HepG2 (cell line): ENCODE data around the gene CACNA2D3. TPM values are rescaled to one million over a fixed set of nuclear protein-coding genes. Genes with fewer than 3 reads are reported as not detected.

Experiments used
- ATAC-seq: fragments of 200-7000 bp; cut with Tn5 transposase; 3 replicates; pipeline ENCODE4 v1.9.1; 2020; ENCODE audit warnings: mild to moderate bottlenecking, moderate library complexity
- BruUV-seq: library from RNA; stranded (reverse); fragments of 400-500 nt; replicated peaks from 2 replicates; lab custom pipeline; 2021; lab: Mats Ljungman, UMichigan
- CTCF ChIA-PET: fragments of 300-600 bp; formaldehyde crosslinking; extraction: SDS; loops from one replicate; lab custom pipeline; 2021; ENCODE audit warnings: low total read pairs, inconsistent platforms, low intra/inter-chr PET ratio; lab: Yijun Ruan, JAX
- POLR2A ChIA-PET: fragments of 350-600 bp; sonication (Branson Sonifier 250); formaldehyde crosslinking; loops from one replicate; lab custom pipeline; 2020; ENCODE audit warnings: antibody characterized with exemption, inconsistent platforms; lab: Yijun Ruan, JAX
- DNase-seq: peaks from one replicate; pipeline ENCODE4 v3.0.0-alpha.2; 2015; ENCODE audit warnings: low spot score
- FAIRE-seq: peaks from 3 replicates; lab custom pipeline; 2011; peaks lifted over from hg19 to GRCh38; lab: Jason Lieb, UNC
- H2AFZ ChIP-seq: one replicate; pipeline ENCODE4 v1.6.1; 2011; ENCODE audit warnings: low read length, inconsistent platforms
- H3K27ac ChIP-seq: fragments of 300-600 bp; 3 replicates; pipeline ENCODE4 v1.8.0; 2011; ENCODE audit warnings: mixed run types, mild to moderate bottlenecking, mixed read lengths, low read length, inconsistent platforms; ENCODE audit not compliant: insufficient read depth; ENCODE audit errors: extremely low read length
- H3K27me3 ChIP-seq, 2 experiments: fragments of 200-600 bp in 1 of 2; 2 replicates in 1 of 2; 3 replicates in 1 of 2; pipeline versions ENCODE4 v1.6.0 to v1.8.0; 2011; ENCODE audit warnings: low read length in 2 of 2, mild to moderate bottlenecking in 2 of 2, moderate library complexity in 2 of 2, inconsistent platforms in 1 of 2; ENCODE audit not compliant: insufficient read depth in 2 of 2, control insufficient read depth in 1 of 2
- H3K36me3 ChIP-seq, 2 experiments: fragments of 200-600 bp in 1 of 2; replicated peaks in 1 of 2; 2 replicates in 1 of 2; 3 replicates in 1 of 2; pipeline versions ENCODE4 v1.5.1 to v1.8.0; 2011; ENCODE audit warnings: low read length in 2 of 2, inconsistent platforms in 1 of 2; ENCODE audit not compliant: insufficient read depth in 2 of 2, control insufficient read depth in 1 of 2
- H3K4me1 ChIP-seq: 2 replicates; pipeline ENCODE4 v1.5.1; 2012; ENCODE audit warnings: low read length, inconsistent platforms; ENCODE audit not compliant: insufficient read depth
- H3K4me2 ChIP-seq: 2 replicates; pipeline ENCODE4 v1.6.0; 2011; ENCODE audit warnings: low read depth, low read length, inconsistent platforms
- H3K4me3 ChIP-seq, 3 experiments: fragments of 200-600 bp in 1 of 3; sonication (generic), shearing (Covaris generic) in 1 of 3; replicated peaks in 1 of 3; 2 replicates each; pipeline ENCODE4 v1.5.1; 2011 to 2016; ENCODE audit warnings: low read length in 3 of 3, inconsistent platforms in 2 of 3, low read depth in 2 of 3, mild to moderate bottlenecking in 2 of 3, control low read depth in 1 of 3, mixed read lengths in 1 of 3; ENCODE audit not compliant: insufficient read depth in 1 of 3
- H3K79me2 ChIP-seq: one replicate; pipeline ENCODE4 v1.6.1; 2011; ENCODE audit warnings: low read length, inconsistent platforms; ENCODE audit not compliant: insufficient read depth
- H3K9ac ChIP-seq: 2 replicates; pipeline ENCODE4 v1.6.0; 2011; ENCODE audit warnings: mild to moderate bottlenecking, low read depth, low read length, inconsistent platforms; ENCODE audit not compliant: insufficient read depth
- H3K9me3 ChIP-seq: 2 replicates; pipeline ENCODE4 v1.5.1; 2012; ENCODE audit warnings: mild to moderate bottlenecking, low read length
- H4K20me1 ChIP-seq: 2 replicates; pipeline ENCODE4 v1.6.0; 2011; ENCODE audit warnings: inconsistent platforms, mild to moderate bottlenecking, low read length, moderate library complexity; ENCODE audit not compliant: insufficient read depth
- GATAD1 ChIP-seq: IDR thresholded peaks from 2 replicates; pipeline ENCODE4 v1.6.1; 2016; ENCODE audit warnings: missing genetic modification reagents, missing compliant biosample characterization
- GTF3A ChIP-seq: sonication (generic); formaldehyde crosslinking; conservative IDR thresholded peaks from 2 replicates; pipeline ENCODE4 v1.4.0; 2020; ENCODE audit warnings: mild to moderate bottlenecking, missing genetic modification reagents
- MAFG ChIP-seq: sonication (generic); formaldehyde crosslinking; IDR thresholded peaks from 2 replicates; pipeline ENCODE4 v1.5.1; 2020; ENCODE audit warnings: mild to moderate bottlenecking, missing genetic modification reagents
- MYNN ChIP-seq: sonication (generic); formaldehyde crosslinking; IDR thresholded peaks from 2 replicates; pipeline ENCODE4 v1.4.0; 2020; ENCODE audit warnings: mild to moderate bottlenecking, low read depth, missing genetic modification reagents
- NFKBIZ ChIP-seq: IDR thresholded peaks from 2 replicates; pipeline ENCODE4 v1.6.1; 2018; ENCODE audit warnings: missing genetic modification reagents, missing compliant biosample characterization
- SP1 ChIP-seq, 2 experiments: fragments of 450-650 bp in 1 of 2; sonication (generic) in 1 of 2; formaldehyde crosslinking in 1 of 2; IDR thresholded peaks; 2 replicates each; pipeline versions ENCODE4 v1.4.0 to v1.6.1; 2016 to 2020; ENCODE audit warnings: missing genetic modification reagents in 1 of 2
- SP140L ChIP-seq: sonication (generic); formaldehyde crosslinking; IDR thresholded peaks from 2 replicates; pipeline ENCODE4 v1.4.0; 2020; ENCODE audit warnings: missing genetic modification reagents, borderline replicate concordance
- ZNF224 ChIP-seq: sonication (generic); formaldehyde crosslinking; IDR thresholded peaks from 2 replicates; pipeline ENCODE4 v1.5.0; 2020; ENCODE audit warnings: mild to moderate bottlenecking, missing genetic modification reagents
- ZNF256 ChIP-seq: sonication (generic); formaldehyde crosslinking; conservative IDR thresholded peaks from 2 replicates; pipeline ENCODE4 v1.4.0; 2020; ENCODE audit warnings: missing genetic modification reagents
- ZNF343 ChIP-seq: sonication (generic); formaldehyde crosslinking; IDR thresholded peaks from 2 replicates; pipeline ENCODE4 v1.4.0; 2020; ENCODE audit warnings: mild to moderate bottlenecking, missing genetic modification reagents
- ZNF619 ChIP-seq: sonication (generic); formaldehyde crosslinking; IDR thresholded peaks from 2 replicates; pipeline ENCODE4 v1.4.0; 2020; ENCODE audit warnings: mild to moderate bottlenecking, missing genetic modification reagents
- ZNF747 ChIP-seq: sonication (generic); formaldehyde crosslinking; IDR thresholded peaks from 2 replicates; pipeline ENCODE4 v1.8.1; 2023; ENCODE audit warnings: missing genetic modification reagents, mild to moderate bottlenecking, borderline replicate concordance
- ZNF878 ChIP-seq: sonication (generic); formaldehyde crosslinking; IDR thresholded peaks from 2 replicates; pipeline ENCODE4 v1.8.1; 2023; ENCODE audit warnings: mild to moderate bottlenecking, missing genetic modification reagents, moderate library complexity
- ZSCAN20 ChIP-seq: sonication (generic); formaldehyde crosslinking; IDR thresholded peaks from 2 replicates; pipeline ENCODE4 v1.4.0; 2020; ENCODE audit warnings: missing genetic modification reagents, mild to moderate bottlenecking, borderline replicate concordance
- WGBS: methylation state at CpG from one replicate; pipeline ENCODE4 v1.1.6; 2017; ENCODE audit warnings: low lambda C conversion rate; 5-methylcytosine and 5-hydroxymethylcytosine counted together
- in situ Hi-C: cut with HindIII; loops from 2 replicates; pipeline ENCODE4 v1.10.0; 2017; ENCODE audit warnings: low pct_unique_long_range_greater_than_20kb; ENCODE audit not compliant: extremely low pct_ligation_motif_present
- intact Hi-C: fragments of 100-400 bp; cut with micrococcal nuclease; formaldehyde crosslinking; loops from one replicate; pipeline ENCODE4 v1.10.0; 2022; ENCODE audit not compliant: unreplicated experiment
- polyA plus RNA-seq, 8 experiments: library from polyadenylated mRNA; depleted of rRNA in 3 of 8; stranded (reverse) in 7 of 8; unstranded in 1 of 8; fragments of >200 nt; fragmentation: Illumina TruSeq in 4 of 8; extraction: Trizol in 4 of 8; gene quantifications; 2 replicates each; pipeline versions ENCODE4 v1.2.1 to v1.2.3, GENCODE V29; 2011 to 2016; ENCODE audit warnings: low read depth in 4 of 8, missing spikeins in 1 of 8, mixed read lengths in 1 of 8; ENCODE audit not compliant: insufficient read depth in 1 of 8
- total RNA-seq, 5 experiments: library from RNA; depleted of rRNA; stranded (reverse); fragments of >200 nt; fragmentation: Illumina TruSeq; extraction: Trizol; gene quantifications; 2 replicates each; pipeline ENCODE4 v1.2.3, GENCODE V29; 2016; ENCODE audit warnings: low read depth in 1 of 5
- TF ChIP-seq, protein P1 (sequence below): sonication (generic); formaldehyde crosslinking; IDR thresholded peaks from 2 replicates; pipeline ENCODE4 v1.8.1; 2023; ENCODE audit warnings: mild to moderate bottlenecking, missing genetic modification reagents
- TF ChIP-seq, protein P2 (sequence below): sonication (generic); formaldehyde crosslinking; IDR thresholded peaks from 2 replicates; pipeline ENCODE4 v1.5.0; 2020; ENCODE audit warnings: mild to moderate bottlenecking, missing genetic modification reagents, moderate library complexity
- TF ChIP-seq, protein P3 (sequence below): IDR thresholded peaks from 2 replicates; pipeline ENCODE4 v1.6.1; 2018; ENCODE audit warnings: missing genetic modification reagents, mild to moderate bottlenecking, missing compliant biosample characterization

CACNA2D3 gene
- total and polyA plus RNA-seq, 2 of the 13 experiments (the other 11 are each of a cell fraction or from before 2014, with no cell fraction given), result not detected

GRCh38 chr3:55014081-55014480, 891.7 kb downstream of the CACNA2D3 start:
- Histone ChIP-seq H3K9ac (no peak overlapping the region), H2AFZ (no peak overlapping the region), H3K4me1 (no peaks in the 10 kb centered on the region), H3K4me2 (no peak overlapping the region), H3K27ac (no peak overlapping the region), H3K79me2 (no peaks in the 10 kb centered on the region), H3K36me3 (no peaks in the 10 kb centered on the region), H3K4me3 (no peak overlapping the region), H3K9me3 (no peaks in the 10 kb centered on the region), H3K27me3 (no peaks in the 10 kb centered on the region; a peak in 1 of 5 replicates), H4K20me1 (no peaks in the 10 kb centered on the region)
- in situ Hi-C loops (no loop called here), intact Hi-C loops (no loop called here)
- no peak for DNase-seq
- no peak for FAIRE-seq
- no TSS peak for BruUV-seq
- ChIA-PET CTCF (no interaction called here), POLR2A (no interaction called here)
- TF ChIP-seq, protein P1, sequence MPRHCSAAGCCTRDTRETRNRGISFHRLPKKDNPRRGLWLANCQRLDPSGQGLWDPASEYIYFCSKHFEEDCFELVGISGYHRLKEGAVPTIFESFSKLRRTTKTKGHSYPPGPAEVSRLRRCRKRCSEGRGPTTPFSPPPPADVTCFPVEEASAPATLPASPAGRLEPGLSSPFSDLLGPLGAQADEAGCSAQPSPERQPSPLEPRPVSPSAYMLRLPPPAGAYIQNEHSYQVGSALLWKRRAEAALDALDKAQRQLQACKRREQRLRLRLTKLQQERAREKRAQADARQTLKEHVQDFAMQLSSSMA, result no peak
- TF ChIP-seq ZNF224 (CRISPR knock-in tag), result no peak
- TF ChIP-seq ZSCAN20 (CRISPR knock-in tag), result no peak
- no peak for TF ChIP-seq SP1 (IDR thresholded peaks at IDR 0.05)
- no peak for TF ChIP-seq SP1 (CRISPR knock-in tag; IDR thresholded peaks at IDR 0.05)
- TF ChIP-seq, protein P2, sequence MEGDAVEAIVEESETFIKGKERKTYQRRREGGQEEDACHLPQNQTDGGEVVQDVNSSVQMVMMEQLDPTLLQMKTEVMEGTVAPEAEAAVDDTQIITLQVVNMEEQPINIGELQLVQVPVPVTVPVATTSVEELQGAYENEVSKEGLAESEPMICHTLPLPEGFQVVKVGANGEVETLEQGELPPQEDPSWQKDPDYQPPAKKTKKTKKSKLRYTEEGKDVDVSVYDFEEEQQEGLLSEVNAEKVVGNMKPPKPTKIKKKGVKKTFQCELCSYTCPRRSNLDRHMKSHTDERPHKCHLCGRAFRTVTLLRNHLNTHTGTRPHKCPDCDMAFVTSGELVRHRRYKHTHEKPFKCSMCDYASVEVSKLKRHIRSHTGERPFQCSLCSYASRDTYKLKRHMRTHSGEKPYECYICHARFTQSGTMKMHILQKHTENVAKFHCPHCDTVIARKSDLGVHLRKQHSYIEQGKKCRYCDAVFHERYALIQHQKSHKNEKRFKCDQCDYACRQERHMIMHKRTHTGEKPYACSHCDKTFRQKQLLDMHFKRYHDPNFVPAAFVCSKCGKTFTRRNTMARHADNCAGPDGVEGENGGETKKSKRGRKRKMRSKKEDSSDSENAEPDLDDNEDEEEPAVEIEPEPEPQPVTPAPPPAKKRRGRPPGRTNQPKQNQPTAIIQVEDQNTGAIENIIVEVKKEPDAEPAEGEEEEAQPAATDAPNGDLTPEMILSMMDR (CRISPR knock-in tag), result no peak
- TF ChIP-seq, protein P3, sequence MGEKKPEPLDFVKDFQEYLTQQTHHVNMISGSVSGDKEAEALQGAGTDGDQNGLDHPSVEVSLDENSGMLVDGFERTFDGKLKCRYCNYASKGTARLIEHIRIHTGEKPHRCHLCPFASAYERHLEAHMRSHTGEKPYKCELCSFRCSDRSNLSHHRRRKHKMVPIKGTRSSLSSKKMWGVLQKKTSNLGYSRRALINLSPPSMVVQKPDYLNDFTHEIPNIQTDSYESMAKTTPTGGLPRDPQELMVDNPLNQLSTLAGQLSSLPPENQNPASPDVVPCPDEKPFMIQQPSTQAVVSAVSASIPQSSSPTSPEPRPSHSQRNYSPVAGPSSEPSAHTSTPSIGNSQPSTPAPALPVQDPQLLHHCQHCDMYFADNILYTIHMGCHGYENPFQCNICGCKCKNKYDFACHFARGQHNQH (CRISPR knock-in tag), result no peak
- TF ChIP-seq SP140L (CRISPR knock-in tag), result no peak
- no peak for TF ChIP-seq MAFG (CRISPR knock-in tag)
- TF ChIP-seq ZNF256, result no peak
- no peak for TF ChIP-seq MYNN (CRISPR knock-in tag)
- no peak for TF ChIP-seq NFKBIZ (CRISPR knock-in tag)
- no peak for TF ChIP-seq ZNF878
- no peak for TF ChIP-seq ZNF747 (CRISPR knock-in tag)
- TF ChIP-seq GATAD1 (CRISPR knock-in tag), result no peak
- TF ChIP-seq ZNF343 (CRISPR knock-in tag), result no peak
- no peak for TF ChIP-seq ZNF619 (CRISPR knock-in tag)
- no peak for TF ChIP-seq GTF3A (CRISPR knock-in tag)
- 0% methylated on average over 2 of the region's 4 CpGs for WGBS
- ATAC-seq, result no peak
